Left ventricle myocardium inferior (tissue), 1 donor: ENCODE data around the gene HS3ST6. TPM values are rescaled to one million over a fixed set of nuclear protein-coding genes. Genes with fewer than 3 reads are reported as not detected.

ENCODE experiments used
- DNase-seq: peaks from one replicate; pipeline ENCODE4 v3.0.0-alpha.2; 2020
- H3K27ac ChIP-seq: fragments of 200-600 bp; replicated peaks from 2 replicates; pipeline ENCODE4 v1.8.0; 2021
- H3K27me3 ChIP-seq: fragments of 200-600 bp; 2 replicates; pipeline ENCODE4 v1.8.0; 2021; ENCODE audit warnings: low read depth
- H3K36me3 ChIP-seq: fragments of 200-600 bp; 2 replicates; pipeline ENCODE4 v1.8.0; 2021
- H3K4me1 ChIP-seq: fragments of 200-600 bp; 2 replicates; pipeline ENCODE4 v1.8.0; 2021
- H3K4me3 ChIP-seq: fragments of 200-600 bp; 2 replicates; pipeline ENCODE4 v1.8.0; 2021; ENCODE audit warnings: mild to moderate bottlenecking, moderate library complexity
- H3K9me3 ChIP-seq: fragments of 200-600 bp; replicated peaks from 2 replicates; pipeline ENCODE4 v1.8.0; 2021
- intact Hi-C: fragments of 100-400 bp; cut with micrococcal nuclease; formaldehyde crosslinking; loops from one replicate; pipeline ENCODE4 v1.11.0; 2022
- total RNA-seq: library from RNA; stranded (reverse); fragmentation: NEBNext Ultra II Directional; extraction: Animal tissue kit (Norgen Biotek cat#: 25700); gene quantifications from one replicate; pipeline ENCODE4 v1.2.1, GENCODE V29; 2021
- TF ChIP-seq, protein P1 (sequence below): fragments of 200-600 bp; IDR thresholded peaks from 2 replicates; pipeline ENCODE4 v1.8.0; 2021; ENCODE audit warnings: antibody characterized with exemption, mild to moderate bottlenecking, borderline replicate concordance
- donor health status: DM: no; HTN: yes; CAD: no; lungs with severe emphysema.

The HS3ST6 gene
- total RNA-seq, 1 donor from 2014 or later, result not detected

DNA sequence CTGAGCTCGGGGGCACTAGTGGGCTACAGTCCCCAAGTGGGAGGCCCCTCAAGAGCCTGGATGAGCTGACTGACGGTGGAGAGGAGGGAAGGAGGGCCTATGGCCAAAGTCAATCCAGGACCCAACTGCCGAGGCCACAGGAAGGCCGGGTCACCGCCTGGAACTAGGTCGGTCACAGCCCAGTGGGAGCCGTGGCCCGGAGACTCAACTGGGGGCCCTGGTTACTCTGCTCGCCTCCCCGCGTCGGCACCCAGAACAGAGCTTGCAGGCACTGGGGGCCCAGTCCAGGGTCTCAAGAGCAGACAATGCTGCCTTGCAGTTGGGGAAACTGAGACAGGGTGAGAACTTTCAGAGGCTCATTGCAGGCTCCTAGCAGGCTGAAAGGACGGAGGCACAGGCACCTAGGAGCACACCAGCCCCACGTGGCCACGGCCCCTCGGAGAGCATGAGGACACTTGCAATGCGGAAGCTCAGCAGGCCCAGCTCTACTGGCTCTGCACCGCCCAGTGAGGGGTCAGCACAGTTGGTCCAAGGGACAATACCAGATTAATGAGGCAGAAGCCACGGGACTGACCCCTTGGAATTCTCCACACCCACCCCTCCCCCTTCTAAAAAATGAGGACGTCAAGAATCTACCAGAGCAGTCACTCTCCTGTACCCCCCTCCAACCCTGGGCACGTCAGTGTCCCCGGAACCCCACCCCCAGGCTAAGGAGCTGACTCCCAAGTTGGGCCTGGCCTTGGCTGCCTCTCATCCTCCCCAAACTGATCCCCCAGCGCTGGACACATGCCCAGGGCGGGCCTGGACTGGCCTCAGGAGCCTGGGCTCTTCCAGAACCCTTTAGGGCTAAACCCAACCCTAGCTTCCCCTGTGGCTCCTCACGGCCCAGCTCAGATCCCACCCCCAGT, 2.2 kb downstream of the HS3ST6 start:
- no peaks in the 10 kb centered on the region for H3K9me3 ChIP-seq
- intact Hi-C loops, result no loop called here
- TF ChIP-seq, protein P1, sequence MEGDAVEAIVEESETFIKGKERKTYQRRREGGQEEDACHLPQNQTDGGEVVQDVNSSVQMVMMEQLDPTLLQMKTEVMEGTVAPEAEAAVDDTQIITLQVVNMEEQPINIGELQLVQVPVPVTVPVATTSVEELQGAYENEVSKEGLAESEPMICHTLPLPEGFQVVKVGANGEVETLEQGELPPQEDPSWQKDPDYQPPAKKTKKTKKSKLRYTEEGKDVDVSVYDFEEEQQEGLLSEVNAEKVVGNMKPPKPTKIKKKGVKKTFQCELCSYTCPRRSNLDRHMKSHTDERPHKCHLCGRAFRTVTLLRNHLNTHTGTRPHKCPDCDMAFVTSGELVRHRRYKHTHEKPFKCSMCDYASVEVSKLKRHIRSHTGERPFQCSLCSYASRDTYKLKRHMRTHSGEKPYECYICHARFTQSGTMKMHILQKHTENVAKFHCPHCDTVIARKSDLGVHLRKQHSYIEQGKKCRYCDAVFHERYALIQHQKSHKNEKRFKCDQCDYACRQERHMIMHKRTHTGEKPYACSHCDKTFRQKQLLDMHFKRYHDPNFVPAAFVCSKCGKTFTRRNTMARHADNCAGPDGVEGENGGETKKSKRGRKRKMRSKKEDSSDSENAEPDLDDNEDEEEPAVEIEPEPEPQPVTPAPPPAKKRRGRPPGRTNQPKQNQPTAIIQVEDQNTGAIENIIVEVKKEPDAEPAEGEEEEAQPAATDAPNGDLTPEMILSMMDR, result no peak
- no peak overlapping the region for H3K4me3 ChIP-seq
- no peak for DNase-seq
- H3K27ac ChIP-seq, result no peak overlapping the region
- H3K4me1 ChIP-seq, result peaks cover 8% of the 10 kb centered on the region
- peaks cover 92% of the 10 kb centered on the region for H3K27me3 ChIP-seq
- H3K36me3 ChIP-seq, result no peaks in the 10 kb centered on the region

DNA sequence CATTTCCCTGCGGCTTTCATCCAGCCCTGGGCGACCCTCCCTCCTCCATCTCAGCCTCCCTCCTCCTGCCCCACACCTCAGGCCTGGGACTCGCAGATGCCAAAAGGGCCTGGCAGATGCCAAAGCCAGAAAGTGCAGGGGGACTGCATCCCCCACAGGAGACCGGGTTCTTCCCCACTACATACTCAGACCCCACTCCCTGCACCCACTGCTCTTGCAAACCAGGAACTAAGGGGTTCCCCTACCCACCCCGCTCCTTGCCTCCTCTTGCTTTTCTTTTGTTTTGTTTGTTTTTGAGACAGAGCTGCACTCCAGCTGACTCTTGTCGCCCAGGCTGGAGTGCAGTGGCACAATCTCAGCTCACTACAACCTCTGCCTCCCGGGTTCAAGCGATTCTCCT, 3.2 kb downstream of the HS3ST6 start:
- intact Hi-C loops, result no loop called here
- no peak for DNase-seq

DNA sequence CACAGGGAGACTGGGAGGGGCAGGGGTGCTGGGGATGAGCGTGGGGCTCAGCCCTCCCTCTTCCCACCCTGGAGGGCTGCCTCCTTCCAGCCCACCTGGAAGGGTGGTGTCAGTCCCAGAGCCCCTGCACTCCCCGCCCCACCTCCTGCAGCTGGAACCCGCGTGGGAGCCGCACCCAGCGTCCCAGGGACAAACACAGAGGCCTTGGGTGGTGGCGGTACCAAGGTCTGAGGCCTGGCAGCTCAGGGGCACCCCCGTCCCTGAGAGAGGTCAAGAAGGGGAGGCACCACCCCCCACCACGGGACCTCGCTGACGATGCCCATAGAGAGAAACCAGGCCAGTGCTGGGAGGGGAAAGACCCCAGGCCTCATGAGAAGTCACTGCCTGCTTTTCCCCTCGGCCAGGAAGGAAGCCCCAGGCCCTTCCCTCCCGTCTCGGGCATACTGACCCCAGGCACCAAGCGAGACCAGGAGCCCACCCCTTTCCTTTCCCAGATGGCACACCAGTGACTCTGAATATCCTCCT, 4.1 kb downstream of the HS3ST6 start:
- H3K4me3 ChIP-seq, result no peak overlapping the region
- no peaks in the 10 kb centered on the region for H3K9me3 ChIP-seq
- no peak overlapping the region for H3K27ac ChIP-seq
- no peak for DNase-seq
- no peaks in the 10 kb centered on the region for H3K36me3 ChIP-seq
- TF ChIP-seq, protein P1, result no peak
- intact Hi-C loops, result no loop called here
- H3K27me3 ChIP-seq, result peaks cover 90% of the 10 kb centered on the region
- peaks cover 8% of the 10 kb centered on the region for H3K4me1 ChIP-seq

More for the DNA sequence above, 3.2 kb downstream of the HS3ST6 start:
- Histone ChIP-seq H3K27me3 (peaks cover 90% of the 10 kb centered on the region), H3K36me3 (no peaks in the 10 kb centered on the region), H3K4me3 (no peak overlapping the region), H3K9me3 (no peaks in the 10 kb centered on the region), H3K27ac (no peak overlapping the region), H3K4me1 (peaks cover 8% of the 10 kb centered on the region)
- TF ChIP-seq, protein P1, result no peak

DNA sequence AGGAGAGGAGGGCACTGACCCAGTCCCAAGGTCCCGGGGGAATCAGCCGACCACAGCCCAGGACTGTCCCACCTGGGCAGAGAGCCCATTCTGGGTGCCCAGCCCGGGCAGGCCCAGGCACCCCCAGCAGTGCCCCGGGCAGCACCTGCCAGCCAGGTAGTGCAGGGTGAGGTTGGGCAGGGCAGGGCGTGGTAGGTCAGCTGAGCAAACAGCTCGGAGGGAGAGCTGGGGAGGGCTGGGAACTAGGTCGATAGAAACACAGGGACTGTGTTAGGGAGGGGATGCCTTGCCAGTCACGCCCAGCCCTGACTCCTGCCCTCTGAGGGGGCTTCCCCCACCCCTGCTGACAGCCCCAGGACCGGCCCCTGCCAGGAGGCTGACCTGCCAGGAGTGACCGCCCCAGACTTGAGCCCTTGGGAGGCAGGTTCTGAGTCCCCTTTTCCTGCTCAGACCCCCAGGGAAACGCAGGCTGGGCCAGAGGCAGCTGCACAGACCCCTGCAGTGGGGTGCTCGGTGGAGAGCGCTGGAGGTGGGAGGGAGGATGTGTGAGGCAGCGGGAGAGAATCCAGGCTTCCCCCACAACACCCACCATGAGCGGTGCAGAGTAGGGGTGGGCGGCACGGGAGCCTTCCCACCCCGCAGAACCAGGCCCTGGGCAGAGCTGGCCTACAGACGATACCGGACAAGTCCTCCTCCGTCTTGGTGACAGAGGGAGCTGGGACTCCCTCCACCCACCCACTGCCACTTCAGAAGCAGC, 4.7 kb downstream of the HS3ST6 start:
- H3K36me3 ChIP-seq, result no peaks in the 10 kb centered on the region

DNA sequence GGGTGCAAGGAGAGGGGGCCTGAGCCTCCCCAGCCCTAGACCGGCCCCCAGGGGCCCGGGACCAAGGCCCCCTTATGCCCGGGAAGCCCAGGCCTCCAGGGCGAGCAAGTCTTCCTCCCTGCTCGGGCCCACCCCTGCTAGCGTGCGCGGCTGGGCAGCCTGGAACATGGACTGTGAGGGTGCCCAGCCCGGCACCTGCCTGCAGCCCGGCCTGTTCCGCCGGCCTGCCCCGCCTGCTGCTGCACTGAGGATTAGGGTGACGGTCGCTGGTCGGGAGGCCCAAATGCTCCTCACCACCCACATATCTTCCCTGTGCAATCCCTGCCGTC, 6.0 kb downstream of the HS3ST6 start:
- Histone ChIP-seq H3K4me1 (no peaks in the 10 kb centered on the region), H3K27me3 (peaks cover 91% of the 10 kb centered on the region), H3K27ac (no peak overlapping the region), H3K4me3 (no peak overlapping the region), H3K9me3 (no peaks in the 10 kb centered on the region), H3K36me3 (no peaks in the 10 kb centered on the region)
- intact Hi-C loops, result no loop called here
- no peak for DNase-seq
- TF ChIP-seq, protein P1, result no peak

More for the DNA sequence above, 4.7 kb downstream of the HS3ST6 start:
- H3K4me1 ChIP-seq, result peaks cover 3% of the 10 kb centered on the region
- peaks cover 90% of the 10 kb centered on the region for H3K27me3 ChIP-seq
- intact Hi-C loops, result no loop called here
- no peak overlapping the region for H3K27ac ChIP-seq
- no peak overlapping the region for H3K4me3 ChIP-seq
- no peaks in the 10 kb centered on the region for H3K9me3 ChIP-seq
- DNase-seq, result no peak
- TF ChIP-seq, protein P1, result no peak
